ENCODE measurements around the gene SPDEF.

SPDEF gene

DNA sequence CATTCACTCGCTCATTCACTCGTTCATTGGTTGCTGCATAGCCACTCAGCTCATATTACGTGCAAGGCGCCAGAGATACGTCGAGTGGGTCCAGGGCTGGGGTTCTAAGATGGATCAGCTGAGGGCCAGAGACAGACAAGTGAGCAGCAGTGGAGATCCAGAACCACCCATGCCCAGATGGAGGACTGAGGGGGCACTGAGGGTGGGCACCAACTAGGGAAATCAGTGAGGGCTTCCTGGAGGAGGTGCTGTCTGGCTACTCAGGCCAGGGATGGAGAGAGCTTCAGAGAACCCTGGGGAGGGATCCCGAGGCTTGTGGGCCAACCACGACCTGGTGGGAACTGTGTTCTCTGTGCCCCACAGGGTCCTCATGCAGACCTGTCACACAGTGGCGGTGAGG, 364 bp upstream of the SPDEF start:
- TF ChIP-seq, protein P1, sequence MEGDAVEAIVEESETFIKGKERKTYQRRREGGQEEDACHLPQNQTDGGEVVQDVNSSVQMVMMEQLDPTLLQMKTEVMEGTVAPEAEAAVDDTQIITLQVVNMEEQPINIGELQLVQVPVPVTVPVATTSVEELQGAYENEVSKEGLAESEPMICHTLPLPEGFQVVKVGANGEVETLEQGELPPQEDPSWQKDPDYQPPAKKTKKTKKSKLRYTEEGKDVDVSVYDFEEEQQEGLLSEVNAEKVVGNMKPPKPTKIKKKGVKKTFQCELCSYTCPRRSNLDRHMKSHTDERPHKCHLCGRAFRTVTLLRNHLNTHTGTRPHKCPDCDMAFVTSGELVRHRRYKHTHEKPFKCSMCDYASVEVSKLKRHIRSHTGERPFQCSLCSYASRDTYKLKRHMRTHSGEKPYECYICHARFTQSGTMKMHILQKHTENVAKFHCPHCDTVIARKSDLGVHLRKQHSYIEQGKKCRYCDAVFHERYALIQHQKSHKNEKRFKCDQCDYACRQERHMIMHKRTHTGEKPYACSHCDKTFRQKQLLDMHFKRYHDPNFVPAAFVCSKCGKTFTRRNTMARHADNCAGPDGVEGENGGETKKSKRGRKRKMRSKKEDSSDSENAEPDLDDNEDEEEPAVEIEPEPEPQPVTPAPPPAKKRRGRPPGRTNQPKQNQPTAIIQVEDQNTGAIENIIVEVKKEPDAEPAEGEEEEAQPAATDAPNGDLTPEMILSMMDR (IDR thresholded peaks at IDR 0.05; ENCODE audit: extremely low read depth, missing control alignments), result no peak
- DNase-seq (ENCODE audit: low spot score), result no peak

DNA sequence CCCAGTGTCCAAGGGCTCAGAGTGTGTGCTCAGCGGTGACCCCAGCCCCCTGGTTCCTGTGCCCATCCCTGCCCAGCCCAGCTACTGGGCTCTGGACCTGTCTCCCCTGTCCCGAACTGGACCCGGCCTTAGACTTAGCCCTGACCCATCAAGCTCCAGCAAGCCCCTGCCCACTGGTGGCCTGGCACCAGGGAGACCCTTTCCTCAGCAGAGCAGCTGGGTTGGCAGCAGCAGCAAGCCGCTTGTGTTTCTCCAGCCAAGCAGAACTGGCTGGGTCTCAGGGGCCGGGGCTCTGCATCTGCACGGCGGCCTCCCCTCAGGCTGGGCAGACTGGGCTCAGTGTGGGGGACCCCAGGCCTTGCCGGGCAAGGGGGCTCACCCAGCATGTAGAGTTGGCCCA, 801 bp downstream of the SPDEF start:
- TF ChIP-seq, protein P1 (IDR thresholded peaks at IDR 0.05; ENCODE audit: extremely low read depth, missing control alignments), result no peak
- no peak for DNase-seq (ENCODE audit: low spot score)

DNA sequence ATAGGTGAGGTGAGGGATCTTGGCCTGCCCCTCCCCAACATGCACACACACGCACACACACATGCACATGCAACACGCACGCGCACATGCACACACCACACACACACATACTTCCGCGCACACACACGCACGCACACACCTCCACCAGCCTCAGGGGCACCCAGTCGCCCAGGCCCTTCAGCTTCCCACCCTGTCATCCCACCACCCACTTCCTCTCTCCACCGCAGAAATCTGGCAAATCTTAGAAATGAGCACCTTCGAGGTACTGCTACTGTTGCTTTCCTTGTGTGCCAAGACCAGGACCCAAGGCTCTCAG, 1.2 kb downstream of the SPDEF start:
- TF ChIP-seq, protein P1 (IDR thresholded peaks at IDR 0.05; ENCODE audit: extremely low read depth, missing control alignments), result no peak
- no peak for DNase-seq (ENCODE audit: low spot score)

DNA sequence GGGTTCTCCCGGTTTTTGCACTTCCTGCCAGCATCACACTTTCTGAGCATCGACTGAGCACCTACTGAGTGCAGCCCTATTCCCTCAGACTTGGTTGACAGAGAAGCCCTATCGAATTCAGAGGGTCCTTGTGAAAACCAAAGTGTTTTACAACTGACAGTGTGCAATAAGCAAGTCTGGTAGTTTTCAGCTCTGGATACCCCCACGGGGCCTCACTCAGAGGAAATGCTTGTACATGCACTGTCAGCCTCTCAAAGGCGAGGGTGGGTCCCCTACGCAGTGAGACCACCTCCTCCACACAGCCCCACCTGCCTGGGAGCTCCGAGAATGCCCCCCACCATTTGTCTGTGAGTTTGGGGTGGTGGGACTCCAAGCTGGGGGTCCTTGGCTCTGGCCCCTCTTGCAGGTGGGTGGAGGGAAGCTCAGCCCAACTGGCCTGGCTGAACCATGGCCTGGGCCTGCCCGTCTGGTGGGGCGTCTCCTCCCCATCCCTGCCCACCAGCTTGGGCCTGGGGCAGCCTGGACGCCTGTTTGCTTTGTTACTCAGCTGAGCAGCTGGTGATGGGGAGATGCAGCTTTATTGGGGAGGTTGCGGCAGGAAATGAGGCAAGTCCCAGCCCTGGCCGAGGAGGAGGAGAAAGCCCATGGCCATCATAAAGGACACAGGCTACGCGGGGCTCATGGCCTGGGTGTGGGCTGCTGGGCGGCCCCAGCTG, 1.7 kb downstream of the SPDEF start:
- TF ChIP-seq, protein P1 (IDR thresholded peaks at IDR 0.05; ENCODE audit: extremely low read depth, missing control alignments), result no peak

DNA sequence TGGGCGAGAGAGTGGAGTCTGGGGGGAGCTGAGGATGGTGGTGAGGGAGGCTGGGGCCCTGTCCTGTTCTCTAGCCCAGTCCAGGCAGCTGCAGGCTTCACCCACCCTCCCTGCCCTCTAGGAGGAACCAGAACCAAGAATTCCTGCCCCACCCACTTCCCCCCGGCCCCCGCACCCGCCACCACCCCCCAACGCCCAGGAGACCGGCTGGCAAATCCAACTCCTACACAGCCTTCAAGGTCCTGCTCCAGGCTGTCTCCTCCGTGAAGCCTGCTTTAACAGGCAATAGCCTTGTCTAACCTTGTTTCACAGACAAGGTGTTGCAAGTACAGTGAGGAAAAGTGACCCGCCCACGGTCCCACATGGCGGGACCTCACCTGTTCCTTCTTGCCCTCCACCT, 2.4 kb downstream of the SPDEF start:
- DNase-seq (ENCODE audit: low spot score), result no peak

More for the DNA sequence above, 1.7 kb downstream of the SPDEF start:
- DNase-seq (ENCODE audit: low spot score), result no peak

DNA sequence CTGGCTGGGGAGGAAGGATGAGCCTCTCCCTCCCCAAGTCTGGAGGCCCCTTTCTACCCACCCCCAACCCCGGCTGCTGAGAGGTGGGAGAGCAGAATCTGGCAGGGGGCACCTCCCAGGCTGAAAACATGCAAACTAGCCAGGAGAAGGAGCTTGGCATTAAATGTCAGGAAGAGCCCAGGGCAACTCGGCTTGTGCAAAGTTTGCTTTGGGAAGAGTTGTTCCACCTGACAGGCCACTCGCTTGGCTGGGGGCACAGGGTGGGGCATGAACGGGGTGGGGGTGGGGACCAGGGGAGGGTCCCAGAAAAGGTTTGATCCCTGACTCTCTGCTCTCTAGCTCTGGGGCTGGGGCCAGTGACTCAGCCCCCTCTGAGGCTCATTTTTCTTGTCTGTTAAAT, 3.0 kb downstream of the SPDEF start:
- DNase-seq (ENCODE audit: low spot score), result no peak

More for the DNA sequence above, 2.4 kb downstream of the SPDEF start:
- TF ChIP-seq, protein P1 (IDR thresholded peaks at IDR 0.05; ENCODE audit: extremely low read depth, missing control alignments), result no peak

DNA sequence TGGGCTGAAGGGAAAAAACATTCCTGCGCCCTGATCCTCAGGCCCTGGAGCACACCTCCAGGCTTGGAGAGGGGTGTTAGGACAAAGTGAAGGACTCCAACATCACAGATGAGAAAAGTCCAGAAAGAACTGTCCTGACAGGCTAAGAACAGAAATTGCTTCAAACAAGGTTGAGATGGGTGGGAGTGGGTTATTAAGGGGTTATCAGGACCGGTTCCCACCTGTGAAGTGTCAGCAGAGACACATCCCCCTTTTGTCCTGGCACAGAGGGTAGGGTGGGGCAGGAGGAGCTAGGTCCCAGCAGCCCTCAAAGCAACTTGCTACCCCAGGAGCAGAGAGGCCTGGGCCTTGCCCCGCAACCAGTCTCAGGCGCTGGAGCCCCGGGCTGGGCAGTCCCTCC, 3.5 kb downstream of the SPDEF start:
- DNase-seq (ENCODE audit: low spot score), result no peak

More for the DNA sequence above, 3.0 kb downstream of the SPDEF start:
- TF ChIP-seq, protein P1 (IDR thresholded peaks at IDR 0.05; ENCODE audit: extremely low read depth, missing control alignments), result no peak

More for the DNA sequence above, 3.5 kb downstream of the SPDEF start:
- TF ChIP-seq, protein P1 (IDR thresholded peaks at IDR 0.05; ENCODE audit: extremely low read depth, missing control alignments), result no peak
